ENCODE results near the gene RXRA.

RXRA gene

GRCh38 chr9:134330590-134330989 is 4.3 kb downstream of the RXRA start:
- DNase-seq (ENCODE audit: low read depth in 2 of 2): no peak
- TF ChIP-seq CTCF (IDR thresholded peaks at IDR 0.05; ENCODE audit: low read depth, low read length): no peak
- H3K4me3 ChIP-seq (replicated peaks in 1 of 2; ENCODE audit: low read depth in 2 of 2, low read length in 2 of 2): no peak overlapping the region

- TF ChIP-seq CTCF (IDR thresholded peaks at IDR 0.05; ENCODE audit: low read depth, low read length): no peak
- H3K4me3 ChIP-seq (replicated peaks in 1 of 2; ENCODE audit: low read depth in 2 of 2, low read length in 2 of 2): no peak overlapping the region
These were observed 5.2 kb downstream of the RXRA start for GRCh38 chr9:134331186-134332025.

GRCh38 chr9:134332266-134332665 is 6.0 kb downstream of the RXRA start:
- no peak for TF ChIP-seq CTCF (IDR thresholded peaks at IDR 0.05; ENCODE audit: low read depth, low read length)
- DNase-seq (ENCODE audit: low read depth in 2 of 2): no peak
- no peak overlapping the region for H3K4me3 ChIP-seq (replicated peaks in 1 of 2; ENCODE audit: low read depth in 2 of 2, low read length in 2 of 2)

More at GRCh38 chr9:134331186-134332025, 5.2 kb downstream of the RXRA start:
- no peak for DNase-seq (ENCODE audit: low read depth in 2 of 2)

- no peak for TF ChIP-seq CTCF (IDR thresholded peaks at IDR 0.05; ENCODE audit: low read depth, low read length)
- no peak overlapping the region for H3K4me3 ChIP-seq (replicated peaks in 1 of 2; ENCODE audit: low read depth in 2 of 2, low read length in 2 of 2)
- no peak for DNase-seq (ENCODE audit: low read depth in 2 of 2)
These were observed 6.6 kb downstream of the RXRA start for GRCh38 chr9:134332841-134333233.

- no peak for DNase-seq (ENCODE audit: low read depth in 2 of 2)
- TF ChIP-seq CTCF (IDR thresholded peaks at IDR 0.05; ENCODE audit: low read depth, low read length): no peak
- no peak overlapping the region for H3K4me3 ChIP-seq (replicated peaks in 1 of 2; ENCODE audit: low read depth in 2 of 2, low read length in 2 of 2)
These were observed 7.1 kb downstream of the RXRA start for GRCh38 chr9:134333234-134333873.

GRCh38 chr9:134333874-134334581 is 7.8 kb downstream of the RXRA start:
- no peak overlapping the region for H3K4me3 ChIP-seq (replicated peaks in 1 of 2; ENCODE audit: low read depth in 2 of 2, low read length in 2 of 2)
- TF ChIP-seq CTCF (IDR thresholded peaks at IDR 0.05; ENCODE audit: low read depth, low read length): no peak
- no peak for DNase-seq (ENCODE audit: low read depth in 2 of 2)

Data from cardiac fibroblast (primary cell).